Neural progenitor cell (in vitro differentiated cells): ENCODE data around the gene CCL4L2. TPM values are rescaled to one million over a fixed set of nuclear protein-coding genes. Genes with fewer than 3 reads are reported as not detected.
"Not testable (repeated sequence)": the region's sequence is repeated elsewhere in the genome, so short reads cannot be mapped to it uniquely, and the experiment has no call there.

Experiments used
- DNase-seq: peaks from one replicate; pipeline ENCODE4 v3.0.0-alpha.2; 2016; ENCODE audit warnings: low spot score
- H2AFZ ChIP-seq: fragments of 200-600 bp; sonication (generic); replicated peaks from 2 replicates; pipeline ENCODE4 v1.6.1; 2016; ENCODE audit warnings: antibody characterized with exemption
- H3F3A ChIP-seq: fragments of 200-600 bp; sonication (generic); 2 replicates; pipeline ENCODE4 v1.6.1; 2016; ENCODE audit warnings: antibody characterized with exemption, low read depth
- H3K27ac ChIP-seq: fragments of 200-600 bp; sonication (generic); 2 replicates; pipeline ENCODE4 v1.5.1; 2016; ENCODE audit warnings: mild to moderate bottlenecking
- H3K27me3 ChIP-seq: fragments of 200-600 bp; sonication (generic); 2 replicates; pipeline ENCODE4 v1.6.1; 2016; ENCODE audit warnings: mild to moderate bottlenecking, moderate library complexity
- H3K36me3 ChIP-seq: fragments of 200-600 bp; sonication (generic); 2 replicates; pipeline ENCODE4 v1.5.1; 2016
- H3K4me1 ChIP-seq: fragments of 200-600 bp; sonication (generic); 2 replicates; pipeline ENCODE4 v1.6.1; 2016; ENCODE audit warnings: mixed run types
- H3K4me2 ChIP-seq: fragments of 200-600 bp; sonication (generic); 2 replicates; pipeline ENCODE4 v1.6.1; 2016
- H3K4me3 ChIP-seq: fragments of 200-600 bp; sonication (generic); 2 replicates; pipeline ENCODE4 v1.5.1; 2016
- H3K79me2 ChIP-seq: fragments of 200-600 bp; sonication (generic); 2 replicates; pipeline ENCODE4 v1.6.1; 2016; ENCODE audit warnings: low read depth
- H3K9ac ChIP-seq: fragments of 200-600 bp; sonication (generic); 2 replicates; pipeline ENCODE4 v1.6.1; 2016
- H3K9me3 ChIP-seq: fragments of 200-600 bp; sonication (generic); 2 replicates; pipeline ENCODE4 v1.5.1; 2016; ENCODE audit warnings: low read depth
- H4K20me1 ChIP-seq: fragments of 200-600 bp; sonication (generic); 2 replicates; pipeline ENCODE4 v1.6.1; 2016; ENCODE audit warnings: low read depth
- H3K27ac Mint-ChIP-seq: 3 replicates; pipeline ENCODE4 v1.8.0; 2021; ENCODE audit warnings: mixed read lengths
- H3K27me3 Mint-ChIP-seq: 2 replicates; pipeline ENCODE4 v1.8.0; 2022; ENCODE audit warnings: low read depth, mild to moderate bottlenecking, inconsistent platforms, moderate library complexity, mixed read lengths; ENCODE audit not compliant: insufficient read depth
- H3K36me3 Mint-ChIP-seq: 3 replicates; pipeline ENCODE4 v1.8.0; 2021; ENCODE audit warnings: mixed read lengths
- H3K4me1 Mint-ChIP-seq: 3 replicates; pipeline ENCODE4 v1.8.0; 2021; ENCODE audit warnings: mixed read lengths
- H3K4me3 Mint-ChIP-seq: 3 replicates; pipeline ENCODE4 v1.8.0; 2021; ENCODE audit warnings: mild to moderate bottlenecking, moderate library complexity, mixed read lengths
- H3K9me3 Mint-ChIP-seq: 3 replicates; pipeline ENCODE4 v1.8.0; 2020; ENCODE audit warnings: mixed read lengths
- EZH2 ChIP-seq: fragments of 200-600 bp; sonication (generic); IDR thresholded peaks from 2 replicates; pipeline ENCODE4 v1.6.1; 2017; ENCODE audit warnings: antibody characterized with exemption, mild to moderate bottlenecking, moderate library complexity
- EZH2phosphoT487 ChIP-seq: fragments of 200-600 bp; sonication (generic); IDR thresholded peaks from 2 replicates; pipeline ENCODE4 v1.6.1; 2017; ENCODE audit warnings: antibody characterized with exemption
- total RNA-seq: library from RNA; depleted of rRNA; stranded (reverse); fragments of >200 nt; gene quantifications from 2 replicates; pipeline ENCODE4 v1.2.3, GENCODE V29; 2015; ENCODE audit warnings: low replicate concordance
- TF ChIP-seq, protein P1 (sequence below): fragments of 200-600 bp; sonication (generic); IDR thresholded peaks from 2 replicates; pipeline ENCODE4 v1.5.1; 2017; ENCODE audit warnings: antibody characterized with exemption, mild to moderate bottlenecking

The CCL4L2 gene
- total RNA-seq, 1 donor from 2014 or later, result not detected

DNA sequence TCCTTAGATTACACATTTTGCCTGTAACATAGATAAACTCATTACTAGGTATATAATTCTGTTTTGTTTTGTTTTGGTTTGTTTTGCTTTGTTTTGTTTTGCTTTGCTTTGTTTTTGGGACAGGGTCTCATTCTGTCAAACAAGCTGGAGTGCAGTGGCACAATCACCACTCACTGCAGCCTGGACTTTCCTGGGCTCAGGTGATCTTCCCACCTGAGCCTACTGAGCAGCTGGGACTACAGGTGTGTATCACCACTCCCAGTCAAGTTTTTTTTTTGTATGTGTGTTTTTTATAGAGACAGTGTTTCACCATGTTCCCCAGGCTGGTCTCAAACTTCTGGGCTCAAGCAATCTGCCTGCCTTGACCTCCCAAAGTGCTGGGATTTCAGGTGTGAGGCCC, 1.3 kb upstream of the CCL4L2 start:
- Histone ChIP-seq H3K4me1 (peaks cover 7% of the 10 kb centered on the region), H3K36me3 (no peaks in the 10 kb centered on the region), H3K4me3 (no peak overlapping the region), H3K9me3 (no peaks in the 10 kb centered on the region), H3F3A (no peaks in the 10 kb centered on the region), H3K27ac (no peak overlapping the region), H3K9ac (no peak overlapping the region), H3K79me2 (no peaks in the 10 kb centered on the region), H2AFZ (no peak overlapping the region), H3K4me2 (no peak overlapping the region), H4K20me1 (no peaks in the 10 kb centered on the region), H3K27me3 (no peaks in the 10 kb centered on the region)
- TF ChIP-seq, protein P1, sequence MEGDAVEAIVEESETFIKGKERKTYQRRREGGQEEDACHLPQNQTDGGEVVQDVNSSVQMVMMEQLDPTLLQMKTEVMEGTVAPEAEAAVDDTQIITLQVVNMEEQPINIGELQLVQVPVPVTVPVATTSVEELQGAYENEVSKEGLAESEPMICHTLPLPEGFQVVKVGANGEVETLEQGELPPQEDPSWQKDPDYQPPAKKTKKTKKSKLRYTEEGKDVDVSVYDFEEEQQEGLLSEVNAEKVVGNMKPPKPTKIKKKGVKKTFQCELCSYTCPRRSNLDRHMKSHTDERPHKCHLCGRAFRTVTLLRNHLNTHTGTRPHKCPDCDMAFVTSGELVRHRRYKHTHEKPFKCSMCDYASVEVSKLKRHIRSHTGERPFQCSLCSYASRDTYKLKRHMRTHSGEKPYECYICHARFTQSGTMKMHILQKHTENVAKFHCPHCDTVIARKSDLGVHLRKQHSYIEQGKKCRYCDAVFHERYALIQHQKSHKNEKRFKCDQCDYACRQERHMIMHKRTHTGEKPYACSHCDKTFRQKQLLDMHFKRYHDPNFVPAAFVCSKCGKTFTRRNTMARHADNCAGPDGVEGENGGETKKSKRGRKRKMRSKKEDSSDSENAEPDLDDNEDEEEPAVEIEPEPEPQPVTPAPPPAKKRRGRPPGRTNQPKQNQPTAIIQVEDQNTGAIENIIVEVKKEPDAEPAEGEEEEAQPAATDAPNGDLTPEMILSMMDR, result no peak
- TF ChIP-seq EZH2 (no peak), EZH2phosphoT487 (no peak)
- no peak for DNase-seq
- Mint-ChIP-seq H3K9me3 (no peaks in the 10 kb centered on the region), H3K4me1 (peaks cover 13% of the 10 kb centered on the region), H3K27ac (no peak overlapping the region), H3K36me3 (no peaks in the 10 kb centered on the region), H3K27me3 (peaks cover 3% of the 10 kb centered on the region), H3K4me3 (no peak overlapping the region)

DNA sequence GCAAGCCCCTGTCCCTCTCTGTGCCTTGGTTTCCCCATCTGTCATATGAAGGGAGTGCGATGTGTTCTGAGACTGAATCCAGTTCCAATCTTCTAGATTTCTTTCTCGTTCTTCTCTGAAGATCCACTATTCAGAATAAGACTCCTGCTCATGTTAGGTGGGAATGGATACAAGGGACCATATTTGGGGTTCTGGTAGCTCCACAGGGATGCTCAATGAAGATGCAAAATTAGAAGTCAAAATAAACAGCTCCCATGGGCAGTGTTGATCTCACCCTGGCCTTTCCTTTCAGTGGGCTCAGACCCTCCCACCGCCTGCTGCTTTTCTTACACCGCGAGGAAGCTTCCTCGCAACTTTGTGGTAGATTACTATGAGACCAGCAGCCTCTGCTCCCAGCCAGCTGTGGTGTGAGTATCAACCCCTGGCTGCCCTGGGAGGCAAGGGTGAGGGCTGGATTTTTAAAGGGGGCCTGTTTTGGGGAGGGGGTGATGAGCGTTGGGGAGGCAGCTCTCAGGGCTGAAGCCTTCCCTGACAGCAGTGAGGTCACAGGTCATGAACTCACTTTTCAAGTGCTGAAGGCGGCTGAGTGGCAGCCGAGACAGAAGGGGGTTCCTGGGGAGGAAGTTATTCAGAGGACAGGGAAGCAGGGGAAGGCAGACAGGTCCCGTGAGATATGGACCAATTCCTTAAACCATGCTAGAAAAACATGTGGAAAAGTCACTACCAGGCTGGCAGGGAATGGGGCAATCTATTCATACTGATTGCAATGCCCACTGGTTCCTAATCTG, 815 bp downstream of the CCL4L2 start:
- not testable (repeated sequence) for H3F3A ChIP-seq, H3K27me3 Mint-ChIP-seq, H3K4me1 ChIP-seq, H3K9me3 Mint-ChIP-seq, H4K20me1 ChIP-seq, H3K27ac ChIP-seq, H3K4me2 ChIP-seq, H3K36me3 Mint-ChIP-seq, H3K9ac ChIP-seq, H3K27me3 ChIP-seq, H2AFZ ChIP-seq, H3K36me3 ChIP-seq, H3K9me3 ChIP-seq, H3K79me2 ChIP-seq, H3K4me3 ChIP-seq, DNase-seq
- Mint-ChIP-seq H3K4me1 (peaks cover 13% of the 10 kb centered on the region), H3K4me3 (peak overlapping the region; percentile 17), H3K27ac (peak overlapping the region; percentile 93)

DNA sequence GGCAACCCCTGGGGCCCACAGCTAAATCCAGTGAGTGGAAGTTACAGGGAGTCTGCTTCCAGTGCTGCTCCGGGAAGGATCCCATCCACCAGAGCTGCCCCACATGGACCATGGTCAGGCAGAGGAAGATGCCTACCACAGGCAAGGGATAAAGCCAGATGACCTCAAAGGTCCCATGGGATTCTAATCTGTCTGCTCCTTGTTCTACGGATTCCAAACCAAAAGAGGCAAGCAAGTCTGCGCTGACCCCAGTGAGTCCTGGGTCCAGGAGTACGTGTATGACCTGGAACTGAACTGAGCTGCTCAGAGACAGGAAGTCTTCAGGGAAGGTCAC, 1.4 kb downstream of the CCL4L2 start:
- H3K4me1 Mint-ChIP-seq, result peaks cover 13% of the 10 kb centered on the region
- no peaks in the 10 kb centered on the region for H3K27me3 ChIP-seq
- no peaks in the 10 kb centered on the region for H3F3A ChIP-seq
- no peaks in the 10 kb centered on the region for H3K79me2 ChIP-seq
- H3K36me3 Mint-ChIP-seq, result no peaks in the 10 kb centered on the region
- H3K4me2 ChIP-seq, result no peak overlapping the region
- DNase-seq, result no peak
- no peak overlapping the region for H3K27ac Mint-ChIP-seq
- no peak for TF ChIP-seq EZH2phosphoT487
- TF ChIP-seq EZH2, result no peak
- TF ChIP-seq, protein P1, result no peak
- no peak overlapping the region for H3K9ac ChIP-seq
- H4K20me1 ChIP-seq, result no peaks in the 10 kb centered on the region
- H3K9me3 ChIP-seq, result no peaks in the 10 kb centered on the region
- H3K27me3 Mint-ChIP-seq, result peaks cover 3% of the 10 kb centered on the region
- no peak overlapping the region for H3K4me3 Mint-ChIP-seq
- peaks cover 7% of the 10 kb centered on the region for H3K4me1 ChIP-seq
- H3K36me3 ChIP-seq, result no peaks in the 10 kb centered on the region
- H3K4me3 ChIP-seq, result no peak overlapping the region
- no peaks in the 10 kb centered on the region for H3K9me3 Mint-ChIP-seq
- H3K27ac ChIP-seq, result no peak overlapping the region
- no peak overlapping the region for H2AFZ ChIP-seq

DNA sequence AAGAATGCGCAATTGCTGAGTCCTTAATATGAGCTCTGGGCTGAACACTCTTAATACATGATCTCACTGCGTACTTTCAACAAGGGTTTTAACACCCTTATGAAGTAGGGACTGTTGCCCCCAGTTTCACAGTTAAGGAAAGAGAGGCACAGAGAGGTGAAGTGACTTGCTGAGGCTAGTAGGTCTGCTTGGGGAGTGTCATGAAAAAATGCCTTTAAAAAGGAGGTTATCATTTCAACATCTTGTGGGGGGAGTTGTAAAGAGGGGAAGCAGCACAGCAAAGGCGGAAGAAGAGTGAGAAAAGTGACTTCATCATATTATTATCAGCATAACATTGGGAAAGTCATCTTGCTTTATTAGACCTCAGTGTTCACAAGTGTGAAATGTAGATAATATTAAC, 2.1 kb downstream of the CCL4L2 start:
- H3K27me3 ChIP-seq, result no peaks in the 10 kb centered on the region
- no peak overlapping the region for H3K9ac ChIP-seq
- Mint-ChIP-seq H3K4me1 (peaks cover 13% of the 10 kb centered on the region), H3K36me3 (no peaks in the 10 kb centered on the region), H3K9me3 (peaks cover 3% of the 10 kb centered on the region), H3K4me3 (no peak overlapping the region), H3K27me3 (peaks cover 3% of the 10 kb centered on the region), H3K27ac (peak overlapping the region; percentile 1)
- H2AFZ ChIP-seq, result no peak overlapping the region
- no peak overlapping the region for H3K27ac ChIP-seq
- no peaks in the 10 kb centered on the region for H3K36me3 ChIP-seq
- H3K9me3 ChIP-seq, result no peaks in the 10 kb centered on the region
- H3K4me1 ChIP-seq, result peaks cover 7% of the 10 kb centered on the region
- no peak overlapping the region for H3K4me2 ChIP-seq
- TF ChIP-seq, protein P1, result no peak
- no peak for TF ChIP-seq EZH2
- H3F3A ChIP-seq, result no peaks in the 10 kb centered on the region
- H3K4me3 ChIP-seq, result no peak overlapping the region
- no peak for DNase-seq
- H3K79me2 ChIP-seq, result no peaks in the 10 kb centered on the region
- H4K20me1 ChIP-seq, result no peaks in the 10 kb centered on the region
